Progenitor cell of endocrine pancreas (in vitro differentiated cells): ENCODE results near the gene NLGN1. TPM values are rescaled to one million over a fixed set of nuclear protein-coding genes. Genes with fewer than 3 reads are reported as not detected.

ENCODE experiments used
- DNase-seq: peaks from one replicate; pipeline ENCODE4 v3.0.0; 2021; ENCODE audit warnings: low spot score; ENCODE audit not compliant: unreplicated experiment
- H3K27ac Mint-ChIP-seq: 2 replicates; pipeline ENCODE4 v1.8.0; 2021; ENCODE audit warnings: mild to moderate bottlenecking, moderate library complexity, mixed read lengths
- H3K27me3 Mint-ChIP-seq: 2 replicates; pipeline ENCODE4 v1.8.0; 2021; ENCODE audit warnings: mixed read lengths
- H3K36me3 Mint-ChIP-seq: 2 replicates; pipeline ENCODE4 v1.8.0; 2022; ENCODE audit warnings: mixed read lengths; ENCODE audit not compliant: insufficient read depth
- H3K4me1 Mint-ChIP-seq: 2 replicates; pipeline ENCODE4 v1.8.0; 2021; ENCODE audit warnings: low read depth, mixed read lengths
- H3K4me3 Mint-ChIP-seq: 2 replicates; pipeline ENCODE4 v1.8.0; 2021; ENCODE audit warnings: low read depth, mild to moderate bottlenecking, moderate library complexity, mixed read lengths
- H3K9me3 Mint-ChIP-seq: 2 replicates; pipeline ENCODE4 v1.8.0; 2021; ENCODE audit warnings: low read depth, mixed read lengths
- CTCF ChIP-seq: fragments of 200-600 bp; sonication (generic); IDR thresholded peaks from one replicate; pipeline ENCODE4 v1.5.0; 2021; ENCODE audit warnings: antibody characterized with exemption, mild to moderate bottlenecking; ENCODE audit not compliant: unreplicated experiment
- total RNA-seq: library from RNA; stranded (reverse); gene quantifications from 2 replicates; pipeline ENCODE4 v1.2.1, GENCODE V29; 2021

NLGN1 gene
- total RNA-seq, 1 donor from 2014 or later = 5.7 TPM

GRCh38 chr3:173659972-173660371 lies 262.4 kb downstream of the NLGN1 start:
- Mint-ChIP-seq H3K27me3 (no peaks in the 10 kb centered on the region), H3K4me3 (no peak overlapping the region), H3K9me3 (peaks cover 4% of the 10 kb centered on the region), H3K27ac (no peak overlapping the region), H3K36me3 (no peaks in the 10 kb centered on the region), H3K4me1 (peaks cover 9% of the 10 kb centered on the region)
- TF ChIP-seq CTCF = no peak
- DNase-seq = no peak

- DNase-seq = no peak
- Mint-ChIP-seq H3K36me3 (no peaks in the 10 kb centered on the region), H3K27me3 (no peaks in the 10 kb centered on the region), H3K9me3 (peaks cover 1% of the 10 kb centered on the region), H3K4me3 (no peak overlapping the region), H3K4me1 (peaks cover 9% of the 10 kb centered on the region), H3K27ac (no peak overlapping the region)
- TF ChIP-seq CTCF = no peak
These were observed 263.2 kb downstream of the NLGN1 start for GRCh38 chr3:173660645-173661299.

- no peak for TF ChIP-seq CTCF
- H3K36me3 Mint-ChIP-seq = no peaks in the 10 kb centered on the region
- peaks cover 9% of the 10 kb centered on the region for H3K4me1 Mint-ChIP-seq
- no peaks in the 10 kb centered on the region for H3K27me3 Mint-ChIP-seq
- DNase-seq = no peak
- no peaks in the 10 kb centered on the region for H3K9me3 Mint-ChIP-seq
- no peak overlapping the region for H3K4me3 Mint-ChIP-seq
- no peak overlapping the region for H3K27ac Mint-ChIP-seq
These were observed 266.2 kb downstream of the NLGN1 start for GRCh38 chr3:173663696-173664111.

- TF ChIP-seq CTCF = no peak
- Mint-ChIP-seq H3K9me3 (no peaks in the 10 kb centered on the region), H3K27ac (no peak overlapping the region), H3K36me3 (no peaks in the 10 kb centered on the region), H3K4me3 (no peak overlapping the region), H3K4me1 (no peaks in the 10 kb centered on the region), H3K27me3 (no peaks in the 10 kb centered on the region)
- DNase-seq = no peak
These were observed 278.6 kb downstream of the NLGN1 start for GRCh38 chr3:173676094-173676493.

GRCh38 chr3:173681188-173681678 lies 283.7 kb downstream of the NLGN1 start:
- TF ChIP-seq CTCF = no peak
- peaks cover 6% of the 10 kb centered on the region for H3K4me1 Mint-ChIP-seq
- H3K4me3 Mint-ChIP-seq = no peak overlapping the region
- no peaks in the 10 kb centered on the region for H3K9me3 Mint-ChIP-seq
- DNase-seq = no peak
- no peak overlapping the region for H3K27ac Mint-ChIP-seq
- H3K36me3 Mint-ChIP-seq = no peaks in the 10 kb centered on the region
- no peaks in the 10 kb centered on the region for H3K27me3 Mint-ChIP-seq
